ENCODE results near the gene CRKL.

Gene CRKL

DNA sequence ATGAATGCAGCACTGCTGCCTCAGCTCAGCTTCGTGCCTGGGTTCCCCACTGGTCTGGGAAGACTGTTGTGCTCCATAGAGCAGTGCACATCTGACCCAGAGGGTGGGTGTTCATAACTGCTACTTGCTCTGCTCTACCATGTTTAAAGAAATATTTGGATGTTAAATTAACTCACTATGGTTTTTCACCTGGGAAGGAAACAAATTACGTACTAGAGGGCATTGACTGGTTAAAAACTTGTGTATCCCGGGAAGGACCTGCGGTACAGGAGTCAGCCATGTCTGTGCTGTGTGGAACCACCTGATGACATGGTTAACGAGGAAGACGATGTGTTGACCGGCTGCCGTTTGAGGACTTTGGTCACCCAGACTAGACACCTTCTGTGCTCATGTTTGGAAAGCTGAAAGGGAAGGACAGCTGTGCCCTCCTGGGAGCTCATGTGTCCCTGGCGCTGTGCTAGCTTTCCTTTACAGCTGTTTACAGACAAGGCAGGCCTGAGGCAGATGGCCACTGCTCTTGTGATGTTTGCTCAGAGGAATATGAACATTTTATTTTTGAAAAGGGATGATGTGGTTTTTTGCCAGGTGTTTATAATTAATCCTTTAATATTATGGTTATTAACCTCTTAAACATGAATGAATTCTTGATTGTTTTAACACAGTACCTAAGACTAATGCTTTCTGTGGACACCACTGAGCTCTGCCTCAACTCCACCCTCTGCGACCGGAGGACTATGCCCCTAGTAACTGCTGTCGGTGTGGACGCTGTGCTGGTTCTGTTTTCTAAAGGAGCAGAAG lies 35.5 kb downstream of the CRKL start:
- no peak for DNase-seq

DNA sequence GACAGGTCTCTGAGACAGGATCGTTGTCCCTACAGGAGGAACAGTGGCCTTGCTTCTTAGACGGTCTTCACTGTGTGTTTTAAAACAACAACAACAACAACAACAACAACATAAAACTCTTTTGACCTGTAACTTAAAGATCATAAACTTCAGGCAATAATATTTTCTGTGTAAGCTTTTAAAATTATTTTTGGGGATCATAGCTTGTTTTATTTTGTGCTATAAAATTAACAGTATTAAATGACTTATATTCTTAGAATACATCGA lies 36.1 kb downstream of the CRKL start:
- no peak for DNase-seq

DNA sequence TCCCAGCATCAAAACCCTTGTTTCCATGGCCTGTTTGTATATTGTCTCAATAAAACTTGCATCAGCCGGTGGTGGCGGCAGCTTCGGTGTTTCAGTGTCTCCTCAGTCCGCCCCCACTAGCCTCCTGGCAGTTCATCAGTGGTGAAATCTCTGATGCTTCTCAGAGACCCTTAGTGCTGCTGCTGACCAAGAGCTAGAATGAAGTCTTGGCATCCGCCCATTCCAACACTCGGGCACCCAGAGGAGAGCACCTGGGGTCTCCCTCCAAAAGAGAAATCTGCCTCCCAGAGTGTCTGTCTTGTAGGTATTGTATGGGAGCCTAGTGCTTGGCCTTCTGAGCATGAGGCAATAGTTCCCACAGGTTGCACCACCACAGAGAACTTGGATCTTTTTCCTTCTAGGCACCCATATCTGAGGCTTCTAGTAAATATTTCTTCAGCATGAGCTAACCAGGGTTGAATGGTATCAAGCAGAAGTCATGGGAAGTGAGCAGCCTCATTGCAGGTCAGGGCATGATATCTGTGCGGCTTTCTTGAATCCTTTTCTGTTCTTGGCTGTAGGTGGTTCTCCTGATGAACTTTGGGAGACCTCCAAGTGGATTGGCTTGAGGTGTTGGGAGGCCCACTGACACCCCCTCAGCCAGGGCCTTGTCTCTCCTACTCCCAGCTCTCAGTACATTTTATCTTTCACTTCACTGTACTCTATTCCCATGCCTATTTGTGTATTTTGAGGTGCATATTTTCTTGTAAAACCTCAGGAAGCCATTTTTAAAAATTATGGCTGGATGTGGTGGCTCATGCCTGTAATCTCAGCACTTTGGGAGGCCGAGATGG lies 36.7 kb downstream of the CRKL start:
- DNase-seq = no peak

DNA sequence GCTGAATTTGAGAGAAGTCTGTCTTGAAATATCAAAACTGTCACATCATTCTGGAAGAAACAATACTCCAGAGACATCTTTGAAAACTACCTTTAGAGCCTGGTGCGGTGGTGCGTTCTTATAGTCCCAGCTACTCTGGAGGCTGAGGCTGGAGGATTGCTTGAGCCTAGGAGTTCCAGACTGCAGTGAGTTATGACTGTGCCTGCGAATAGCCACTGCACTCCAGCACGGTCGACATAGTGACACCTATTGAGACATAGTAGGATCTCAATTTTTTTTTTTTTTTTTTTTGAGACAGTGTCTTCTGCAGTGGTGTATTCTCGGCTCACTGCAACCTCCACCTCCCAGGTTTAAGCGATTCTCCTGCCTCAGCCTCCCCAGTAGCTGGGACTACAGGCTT lies 38.3 kb downstream of the CRKL start:
- DNase-seq = no peak

DNA sequence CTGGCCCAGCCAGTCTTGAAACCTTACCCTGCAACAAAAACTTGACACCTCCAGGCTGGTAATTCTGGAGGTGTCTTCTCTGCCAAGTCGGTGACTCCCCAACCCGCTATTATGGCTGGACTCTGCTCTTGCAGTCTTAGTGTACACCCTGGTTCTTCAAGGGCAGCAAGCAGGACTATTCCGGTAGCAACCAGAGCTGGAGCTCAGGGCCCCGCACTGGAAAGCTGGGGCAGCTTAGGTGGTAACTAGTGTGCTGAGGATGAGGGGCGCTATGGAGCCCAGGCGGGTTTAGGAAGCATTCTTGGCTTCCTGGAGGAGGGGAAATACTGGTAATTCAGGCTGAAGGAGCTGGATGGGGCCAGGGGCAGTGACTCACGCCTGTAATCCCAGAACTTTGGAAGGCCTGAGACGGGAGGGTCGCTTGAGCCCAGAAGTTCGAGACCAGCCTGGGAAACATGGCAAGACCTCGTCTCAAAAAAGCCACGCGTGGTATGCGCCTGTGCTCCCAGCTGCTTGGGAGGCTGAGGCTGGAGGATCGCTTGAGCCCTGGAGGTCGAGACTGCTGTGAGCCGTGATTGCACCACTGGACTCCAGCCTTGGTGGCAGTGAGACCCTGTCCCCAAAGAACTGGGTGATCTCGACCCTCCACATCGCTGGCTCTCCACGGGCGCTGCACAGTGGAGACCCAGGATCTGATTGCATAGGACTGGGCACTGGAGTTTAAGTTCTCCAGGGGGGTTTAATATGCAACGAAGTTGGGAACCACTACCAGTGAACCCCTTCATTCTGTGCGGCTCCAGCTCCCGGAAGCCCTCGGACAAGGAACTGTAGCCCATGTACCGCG lies 39.3 kb downstream of the CRKL start:
- no peak for DNase-seq

DNA sequence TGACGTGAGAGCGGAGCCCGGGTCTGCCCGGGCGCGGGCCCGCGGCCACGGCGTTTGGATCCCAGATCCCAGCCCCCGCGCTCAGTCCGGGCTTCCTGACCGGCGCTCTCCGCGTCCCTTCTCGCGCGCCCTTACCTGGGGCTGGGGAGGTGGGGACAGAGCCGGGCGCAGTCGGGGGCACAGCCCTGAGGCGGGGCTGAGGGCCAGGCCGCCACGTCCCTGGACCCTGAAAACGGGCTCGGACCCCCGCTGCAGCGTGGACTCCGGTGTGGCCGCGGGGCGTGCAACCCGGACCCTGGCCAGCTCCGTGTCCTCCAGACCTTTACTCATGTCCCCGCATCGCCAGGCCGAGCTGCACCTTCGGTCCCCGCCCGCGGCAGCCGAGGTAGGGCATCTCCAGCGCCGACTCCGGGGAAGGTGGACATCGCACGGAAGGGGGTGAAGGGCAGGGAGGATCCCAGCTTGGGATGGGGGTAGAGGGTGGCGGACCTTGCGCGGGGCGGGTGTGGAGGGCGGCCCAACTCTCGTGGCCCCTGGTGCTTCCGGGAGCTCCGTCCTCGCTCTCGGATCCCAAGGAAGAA lies 40.0 kb downstream of the CRKL start:
- DNase-seq = no peak

DNA sequence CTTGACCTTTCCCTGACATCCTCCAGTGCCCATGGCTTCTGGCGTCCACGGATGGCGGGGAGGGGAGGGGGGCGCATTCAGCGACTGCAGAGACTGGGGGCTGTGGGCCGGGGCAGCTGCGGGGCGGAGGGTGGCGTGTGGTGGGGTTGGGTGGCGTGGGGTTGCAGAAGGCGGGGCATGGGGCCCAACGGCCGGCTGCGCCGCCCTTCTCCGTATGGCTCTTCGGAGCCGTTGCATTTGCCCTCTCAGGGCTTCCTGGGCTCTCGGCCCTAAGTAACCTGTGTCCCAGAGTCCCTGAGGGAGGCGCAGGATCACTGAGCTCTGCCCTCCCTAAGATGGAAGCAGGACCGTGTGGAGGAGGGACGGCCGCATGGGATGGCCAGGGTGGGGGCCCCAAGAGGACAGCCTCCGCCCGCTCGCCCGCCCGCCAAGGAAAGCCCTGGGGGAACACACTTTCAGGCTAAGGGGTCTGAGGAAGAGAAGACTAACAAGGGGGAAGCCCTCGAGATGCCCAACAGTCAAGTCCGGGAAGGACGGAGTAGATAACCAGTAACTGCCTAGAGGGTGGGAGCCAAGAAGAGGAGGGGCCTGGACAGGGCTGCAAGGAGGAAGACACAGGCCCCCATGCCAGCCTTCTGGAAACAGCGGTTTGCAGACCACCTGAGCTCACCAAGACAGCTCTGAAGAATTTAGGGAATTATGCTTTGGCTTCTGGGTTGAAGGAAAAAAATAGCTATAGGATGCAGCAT lies 40.6 kb downstream of the CRKL start:
- DNase-seq = no peak

DNA sequence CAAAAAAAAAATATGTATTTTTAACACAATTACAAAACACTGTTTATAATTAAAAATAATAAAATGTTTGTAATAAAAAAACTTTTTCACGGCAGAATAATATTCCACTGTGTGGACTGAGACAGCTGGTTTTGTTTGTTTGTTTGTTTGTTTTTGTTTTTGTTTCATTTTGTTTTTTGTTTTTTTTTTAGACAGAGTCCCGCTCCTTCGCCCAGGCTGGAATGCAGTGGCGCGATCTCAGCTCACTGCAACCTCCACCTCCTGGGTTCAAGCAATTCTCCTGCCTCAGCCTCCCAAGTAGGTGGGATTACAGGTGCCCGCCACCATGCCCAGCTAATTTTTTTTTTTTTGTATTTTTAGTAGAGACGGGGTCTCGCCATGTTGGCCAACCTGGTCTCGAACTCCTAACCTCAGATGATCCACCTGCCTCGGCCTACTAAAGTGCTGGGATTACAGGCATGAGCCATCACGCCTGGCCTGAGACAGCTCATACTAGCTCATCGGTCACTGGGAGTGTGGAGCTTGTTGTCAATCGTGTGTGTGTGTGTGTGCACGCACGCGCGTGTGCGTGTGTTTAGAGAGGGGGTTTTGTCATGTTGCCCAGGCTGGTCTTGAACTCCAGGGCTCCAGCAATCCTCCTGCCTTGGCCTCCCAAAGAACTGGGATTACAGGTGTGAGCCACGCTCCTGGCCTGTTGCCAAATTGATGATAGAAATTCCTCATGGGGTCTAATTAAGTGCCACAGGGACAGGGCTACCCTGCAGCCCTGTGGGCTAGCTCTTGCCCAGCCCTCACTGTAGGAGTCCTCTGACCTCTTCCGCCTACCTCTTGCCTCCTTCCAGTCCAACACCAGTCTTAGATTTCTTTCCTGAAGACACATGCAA lies 42.6 kb downstream of the CRKL start:
- no peak for DNase-seq

DNA sequence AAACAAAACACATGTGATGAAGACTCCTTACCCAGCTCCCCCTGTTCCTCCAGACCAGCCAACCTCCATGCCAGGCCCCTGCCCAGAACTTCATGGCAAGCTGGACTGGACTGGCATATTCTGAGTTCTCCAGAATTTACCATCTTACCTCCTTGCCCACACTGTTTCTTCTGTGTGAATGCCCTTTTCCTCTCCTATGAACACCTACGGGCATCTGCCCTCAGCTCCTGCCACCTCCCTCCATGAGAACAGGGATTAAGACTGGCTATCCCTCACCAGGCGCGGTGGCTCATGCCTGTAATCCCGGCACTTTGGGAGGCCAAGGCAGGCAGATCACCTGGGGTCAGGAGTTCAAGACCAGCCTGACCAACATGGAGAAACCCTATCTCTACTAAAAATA lies 43.4 kb downstream of the CRKL start:
- DNase-seq = no peak

DNA sequence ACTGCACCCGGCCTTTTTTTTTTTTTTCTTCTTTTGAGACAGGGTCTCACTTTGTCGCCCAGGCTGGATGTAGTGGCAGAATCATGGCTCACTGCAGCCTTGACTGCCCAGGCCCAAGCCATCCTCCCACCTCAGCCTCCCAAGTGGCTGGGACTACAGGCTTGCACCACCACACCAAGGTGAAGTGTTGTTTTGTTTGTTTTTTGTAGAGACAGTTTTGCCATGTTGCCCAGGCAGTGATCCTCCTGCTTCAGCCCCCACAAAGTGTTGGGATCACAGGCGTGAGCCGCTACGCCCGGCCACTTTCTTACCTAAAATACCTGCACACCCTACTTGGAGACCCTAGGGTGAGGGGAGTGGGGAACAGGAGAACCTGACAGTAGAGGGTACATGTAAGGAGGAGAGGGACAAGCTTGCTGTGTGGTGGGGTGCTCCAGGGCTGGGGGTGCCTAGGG lies 45.3 kb downstream of the CRKL start:
- no peak for DNase-seq

DNA sequence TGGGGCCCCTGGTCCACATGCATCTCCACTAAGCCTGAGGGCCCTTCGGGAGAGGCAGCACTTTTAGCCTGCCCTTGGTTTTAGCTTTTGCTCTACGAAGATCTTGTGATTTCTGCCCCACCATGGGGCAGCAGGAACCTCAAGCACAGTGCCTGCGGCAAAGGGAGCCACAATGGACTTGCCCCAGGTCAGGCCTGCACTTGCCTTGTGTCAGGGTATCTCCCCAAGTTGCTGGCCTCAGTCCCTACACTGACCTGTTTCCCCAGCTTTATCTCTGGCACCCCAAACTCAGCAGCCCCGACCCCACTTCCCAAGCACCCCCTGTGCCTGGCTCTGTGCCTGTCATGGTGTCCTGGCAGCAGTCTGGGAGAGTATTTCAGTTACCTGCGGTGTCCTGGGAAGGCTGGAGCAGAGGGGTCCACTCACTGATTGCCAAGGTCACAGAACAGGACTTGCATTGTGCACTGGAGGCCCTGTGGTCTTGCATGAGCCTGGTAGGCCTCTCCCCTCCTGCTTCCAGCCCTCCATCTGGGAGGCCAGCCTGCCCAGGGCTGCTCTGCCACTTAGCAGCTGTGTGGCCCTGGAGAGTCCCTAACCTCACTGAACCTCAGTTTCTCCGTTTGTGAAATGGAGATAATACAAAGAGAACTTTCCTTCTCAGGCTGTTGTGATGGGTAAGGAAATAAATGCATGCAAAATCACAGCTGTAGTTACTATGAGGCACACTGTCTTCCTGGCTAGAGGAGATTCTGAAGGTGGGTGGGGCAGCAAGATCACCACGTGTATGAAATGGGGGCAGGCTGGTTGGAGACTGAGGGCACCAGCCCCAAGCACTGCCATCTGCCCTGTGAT lies 46.2 kb downstream of the CRKL start:
- DNase-seq = no peak

DNA sequence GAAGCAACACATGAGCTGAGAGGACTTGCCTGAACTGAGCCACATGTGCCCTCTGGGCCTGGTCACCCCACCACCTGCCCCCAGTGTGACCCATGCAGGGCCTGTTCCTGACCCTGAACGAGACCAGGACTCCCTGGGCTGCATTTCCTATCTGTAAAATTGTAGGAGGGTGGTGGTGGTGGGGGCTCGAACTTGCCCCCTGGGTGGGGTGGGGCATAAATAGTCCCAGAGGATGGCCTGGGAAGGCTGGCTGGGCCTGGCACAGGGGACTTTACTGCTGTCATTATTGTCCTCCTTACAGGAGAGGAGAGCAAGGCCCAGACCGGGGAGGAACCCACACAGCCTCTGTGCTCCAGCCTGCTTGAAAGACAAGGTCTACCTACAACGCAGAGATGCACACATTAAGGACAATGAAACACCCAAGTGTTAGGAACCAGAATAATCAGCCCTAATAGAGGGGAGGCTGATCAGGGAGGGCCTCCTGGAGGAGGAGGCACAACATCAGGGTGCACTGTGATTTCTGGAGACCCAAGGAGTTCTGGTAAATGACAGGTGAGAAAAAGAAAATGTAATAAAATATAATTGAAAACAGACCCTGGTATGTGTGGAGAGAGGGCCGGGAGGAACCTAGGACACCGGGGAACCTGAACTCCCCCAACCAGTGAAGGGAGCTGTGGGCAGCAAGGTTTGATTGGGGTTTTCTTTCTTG lies 47.0 kb downstream of the CRKL start:
- no peak for DNase-seq

DNA sequence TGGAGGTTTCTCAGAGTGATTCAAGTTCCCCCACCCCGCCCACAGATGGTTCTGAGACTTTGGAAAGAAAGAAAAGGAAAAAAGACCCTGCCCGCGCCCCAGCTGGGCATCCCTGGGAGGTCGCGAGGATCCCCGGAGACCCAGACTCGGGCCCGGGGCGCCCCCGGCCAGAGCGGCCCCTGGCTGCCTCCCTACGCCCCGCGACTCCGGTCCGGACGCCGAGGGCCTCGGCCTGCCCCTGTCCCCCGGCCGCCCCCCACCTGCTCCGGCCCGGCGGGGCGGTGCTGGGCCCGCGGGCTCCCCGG lies 47.5 kb downstream of the CRKL start:
- DNase-seq = no peak

DNA sequence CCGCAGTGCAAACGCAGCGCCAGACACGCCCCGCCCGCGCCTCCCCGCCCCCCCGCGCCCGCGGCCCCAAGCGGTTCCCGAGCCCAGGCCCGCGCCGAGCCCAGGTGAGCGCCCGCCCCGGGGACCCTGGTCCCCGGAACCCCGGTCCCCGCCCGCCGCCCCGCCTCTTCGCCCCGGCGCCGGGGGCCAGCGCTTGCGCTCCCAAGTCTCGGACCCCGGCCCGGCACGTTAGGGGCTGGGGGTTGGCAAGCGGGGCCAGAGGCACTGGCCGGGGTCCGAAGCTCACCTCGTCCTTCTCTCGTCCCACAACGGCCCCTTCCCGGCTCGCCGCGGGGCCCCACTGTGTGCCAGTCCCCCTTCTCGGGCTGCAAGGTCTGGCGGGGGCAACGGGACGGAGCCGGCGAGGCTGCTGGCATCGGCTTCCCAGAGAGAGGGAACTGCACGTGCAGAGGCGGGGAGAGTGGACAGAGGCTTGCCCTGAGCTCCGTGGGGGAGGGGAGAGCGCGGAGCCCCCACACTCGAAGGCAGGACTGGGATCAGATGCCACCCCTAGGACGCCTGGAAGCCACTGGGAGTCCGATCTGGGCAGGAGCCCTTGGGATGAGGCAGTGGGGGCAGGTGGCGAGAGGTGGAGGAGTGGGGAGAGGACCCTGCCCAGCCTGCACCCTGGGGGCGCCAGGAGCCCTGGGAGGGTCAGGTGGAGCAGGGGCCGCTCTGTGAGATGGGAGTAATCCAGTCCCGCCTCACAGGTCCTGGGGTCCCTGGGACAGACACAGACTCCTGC lies 48.1 kb downstream of the CRKL start:
- DNase-seq = no peak

DNA sequence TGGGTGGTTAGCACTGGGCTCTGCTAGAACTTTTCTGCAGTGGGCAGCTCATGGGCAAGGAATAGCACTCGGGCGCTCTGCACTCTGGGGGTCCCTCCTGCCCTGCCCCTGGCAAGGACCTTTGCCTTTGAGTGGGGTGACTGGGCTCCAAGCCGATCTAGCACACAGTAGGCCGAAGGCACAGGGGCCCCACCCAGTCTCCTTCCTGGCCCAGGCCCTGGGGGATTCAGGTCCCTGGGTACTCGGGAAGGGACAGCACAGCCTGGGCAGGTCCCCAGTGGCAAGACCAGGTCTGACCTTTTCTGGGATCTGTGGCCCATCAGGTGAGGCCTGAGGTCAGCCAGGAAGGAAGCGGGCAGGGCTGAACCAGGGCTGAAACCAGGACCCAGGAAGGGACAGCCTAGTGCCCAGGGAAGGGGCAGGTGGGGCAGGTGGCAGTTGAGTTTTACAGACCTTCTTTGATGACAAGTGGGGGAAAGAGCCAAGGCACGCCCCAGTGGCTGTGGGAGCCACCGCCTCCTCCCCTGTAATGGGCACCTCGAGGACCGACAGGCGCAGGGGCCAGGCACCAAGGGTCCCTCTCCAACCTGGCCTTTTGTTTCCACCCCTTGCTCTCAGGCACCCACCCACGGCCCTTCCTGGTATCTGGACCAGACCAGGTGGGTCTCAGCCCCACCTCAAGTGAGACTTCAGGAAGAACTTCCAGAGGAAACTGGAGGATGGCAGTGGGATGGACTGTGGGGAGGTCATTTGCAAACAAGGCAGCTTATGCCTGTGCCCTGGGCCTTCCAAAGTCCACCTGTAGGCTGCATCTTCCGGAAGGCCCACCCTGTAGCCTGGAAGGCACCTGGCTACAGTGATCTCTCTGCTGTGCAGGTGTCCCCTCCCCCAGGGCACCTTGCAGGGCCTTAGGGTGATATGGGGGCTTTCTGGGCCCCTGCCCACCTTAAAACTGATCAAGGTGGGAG lies 49.0 kb downstream of the CRKL start:
- DNase-seq = no peak

DNA sequence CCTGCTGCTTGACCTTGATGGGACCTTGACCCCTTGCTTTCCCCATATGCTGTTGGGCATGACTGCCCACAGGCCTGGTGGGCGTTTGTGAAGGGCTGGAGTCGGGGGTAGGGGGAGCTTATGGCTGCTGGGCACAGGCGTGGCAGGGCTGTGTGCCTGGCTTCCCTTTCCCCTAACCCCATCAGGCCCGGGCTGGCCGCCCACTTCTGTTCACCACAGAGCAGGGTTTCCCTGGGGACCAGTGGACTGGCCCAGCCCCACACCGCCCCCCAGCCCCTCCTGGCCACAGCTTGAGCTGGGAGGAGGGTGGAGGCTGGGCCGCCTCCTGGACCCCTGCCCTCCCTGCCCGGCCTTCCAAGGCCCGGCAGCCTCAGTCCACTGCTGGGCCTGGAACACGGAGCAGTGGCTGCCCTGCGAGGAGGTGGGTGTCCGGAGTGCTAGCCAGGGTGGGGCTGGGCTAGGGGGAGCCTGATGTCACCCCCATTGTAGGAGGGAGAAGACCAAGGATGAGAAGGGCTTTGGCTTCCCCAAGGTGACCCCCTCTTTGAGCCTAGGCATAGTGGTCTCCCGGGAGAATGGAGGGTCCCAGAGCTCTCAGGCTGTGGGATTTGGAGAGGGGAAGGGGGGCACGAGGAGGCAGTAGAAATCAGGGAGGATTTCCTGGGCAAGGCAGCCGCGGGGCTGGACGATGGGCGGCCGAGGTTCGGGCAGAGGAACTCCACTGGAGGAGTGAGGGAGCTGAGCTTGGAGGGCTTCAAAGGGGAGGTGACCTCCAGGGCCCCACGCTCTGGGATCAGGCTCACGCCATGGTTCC lies 49.9 kb downstream of the CRKL start, which contains the start of gene AIFM3:
Gene AIFM3 (plus strand): TSS at position 373 of the 814 bp plus-strand sequence. CDS start 690 bp downstream, outside the sequence.
- DNase-seq = no peak

DNA sequence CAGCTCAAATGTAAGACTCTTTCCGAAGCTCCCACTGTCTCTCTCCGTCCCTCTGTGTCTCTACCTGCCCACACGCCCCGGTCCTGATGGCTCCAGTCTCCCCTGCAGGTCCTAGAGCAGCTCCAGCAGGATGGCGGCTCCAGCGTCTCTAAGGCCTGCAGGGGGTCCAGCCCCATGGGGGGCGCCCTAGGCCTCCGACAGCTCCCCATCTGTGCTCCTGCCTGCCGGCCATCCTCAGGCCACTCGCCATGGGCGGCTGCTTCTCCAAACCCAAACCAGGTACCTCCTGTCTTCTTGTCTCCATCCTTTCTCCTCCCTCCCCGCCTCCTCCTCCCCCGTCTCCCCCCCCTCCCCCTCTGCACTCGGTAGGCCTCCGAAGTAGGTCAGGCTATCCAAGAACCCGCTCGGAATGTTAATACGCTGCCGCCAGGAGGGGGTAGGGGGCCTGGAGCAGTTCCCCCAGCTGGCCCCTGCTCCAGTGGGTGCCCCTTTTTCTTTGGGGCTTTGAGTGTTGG lies 50.5 kb downstream of the CRKL start:
- DNase-seq = no peak
